Ammon's horn (tissue), 1 donor: ENCODE measurements around the gene MTG1.

Source experiments
- DNase-seq: peaks from one replicate; pipeline ENCODE4 v3.0.0-alpha.2; 2016; ENCODE audit warnings: low spot score

Gene MTG1

DNA sequence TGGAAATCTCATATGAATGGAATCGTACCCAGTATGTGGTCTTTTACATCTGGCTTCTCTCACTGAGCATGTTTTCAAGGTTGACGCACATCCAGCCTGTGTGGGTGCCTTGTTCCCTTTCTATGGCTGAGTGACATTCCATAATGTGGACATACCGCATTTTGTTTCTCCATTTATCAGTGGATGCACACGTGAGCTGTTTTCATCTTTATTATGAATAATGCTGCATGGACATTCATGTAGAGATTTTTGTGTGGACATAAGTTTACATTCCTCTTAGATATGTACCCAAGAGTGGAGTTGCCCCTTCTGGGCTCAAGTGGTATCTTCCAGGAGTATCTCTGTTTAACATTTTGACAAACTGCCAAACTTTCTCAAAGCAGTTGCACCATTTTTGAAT lies 58.5 kb downstream of the MTG1 start:
- no peak for DNase-seq

DNA sequence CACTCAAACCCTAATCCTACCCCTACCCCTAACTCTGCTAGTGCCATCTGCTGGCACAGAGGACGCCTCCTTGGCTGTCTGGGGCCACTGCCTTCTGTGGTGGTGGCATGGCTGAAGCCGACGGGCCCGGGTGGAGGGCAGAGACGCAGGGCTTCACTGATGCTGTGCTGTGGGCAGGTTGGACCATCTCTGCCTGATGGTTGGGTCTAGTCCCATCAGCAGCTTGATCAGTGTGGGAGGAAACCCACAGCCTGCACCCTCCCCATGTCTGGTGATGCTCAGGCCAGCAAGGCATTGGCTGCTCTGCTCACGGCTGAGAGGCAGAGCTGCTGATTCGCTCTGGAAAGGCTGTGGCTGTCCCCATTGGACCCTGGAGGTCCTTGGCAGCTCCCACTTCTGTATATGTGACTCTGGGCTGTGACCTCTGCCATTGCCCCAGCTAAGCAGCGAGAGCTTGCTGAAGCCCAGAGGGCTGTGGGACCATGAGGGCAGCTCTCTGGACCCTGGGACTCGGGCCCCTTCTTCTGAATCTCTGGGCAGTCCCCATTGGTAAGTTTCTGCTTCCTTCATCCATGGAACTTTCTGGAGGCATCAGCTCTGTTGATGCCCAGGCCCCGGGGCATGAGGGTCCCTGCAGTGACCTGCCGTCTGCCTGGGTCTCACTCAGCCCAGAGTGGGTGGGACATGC lies 59.7 kb downstream of the MTG1 start, which contains the start of gene SCART1:
Gene SCART1 (plus strand): TSS at position 430 of the 688 bp plus-strand sequence. CDS start 53 bp downstream, at position 483.
- DNase-seq = peak; percentile 61

DNA sequence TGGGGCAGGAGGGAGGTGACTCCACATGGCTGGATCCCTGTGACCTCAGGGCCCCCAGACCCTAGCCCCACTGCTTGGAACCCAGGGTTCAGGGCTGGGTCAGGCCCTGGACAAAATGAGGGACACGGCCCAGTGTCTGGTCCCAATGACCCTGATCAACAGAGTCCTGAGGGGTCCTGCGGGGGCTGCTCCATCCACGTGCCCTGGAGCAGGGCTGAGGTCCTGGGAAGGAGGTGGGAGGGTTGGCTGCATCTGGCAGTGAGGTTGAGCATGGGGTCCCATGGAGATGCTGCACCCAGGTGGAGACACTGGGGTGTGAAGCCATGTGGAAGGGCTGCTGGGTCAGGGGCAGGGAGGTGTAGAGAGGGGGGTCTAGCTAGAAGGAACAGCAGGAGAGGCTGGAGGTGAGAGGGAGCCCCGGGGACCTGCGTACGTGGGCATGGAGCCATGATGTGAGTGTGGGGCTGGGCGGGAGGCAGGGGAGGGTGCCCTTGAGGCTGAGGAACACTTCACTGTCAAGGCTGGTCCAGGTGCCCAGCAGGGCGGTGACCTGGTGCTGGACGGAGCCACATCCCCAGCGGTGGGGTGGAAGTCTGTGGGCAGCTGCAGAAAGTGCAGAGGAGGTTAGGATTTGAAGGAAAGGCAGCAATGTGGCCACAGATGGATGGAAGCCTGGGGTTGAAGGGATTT lies 60.4 kb downstream of the MTG1 start:
- DNase-seq = no peak

DNA sequence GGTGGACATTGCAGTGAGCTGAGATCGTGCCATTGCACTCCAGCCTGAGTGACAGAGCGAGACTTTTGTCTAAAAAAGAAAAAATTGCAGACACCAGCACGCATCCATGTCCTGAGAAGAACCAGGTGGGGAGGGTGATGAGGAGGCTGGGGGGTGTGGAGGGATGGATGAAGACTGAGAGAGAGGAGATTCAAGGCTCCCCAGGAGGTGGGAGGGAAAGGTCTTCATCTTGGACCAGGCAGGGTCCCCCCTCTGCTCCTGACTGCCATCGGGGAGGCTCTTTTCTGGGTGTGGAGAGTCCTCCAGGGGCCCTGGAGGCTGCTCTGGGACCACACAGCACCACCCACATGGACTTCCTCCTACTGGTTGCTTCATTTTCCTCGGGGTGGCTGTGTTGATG lies 61.2 kb downstream of the MTG1 start:
- no peak for DNase-seq

DNA sequence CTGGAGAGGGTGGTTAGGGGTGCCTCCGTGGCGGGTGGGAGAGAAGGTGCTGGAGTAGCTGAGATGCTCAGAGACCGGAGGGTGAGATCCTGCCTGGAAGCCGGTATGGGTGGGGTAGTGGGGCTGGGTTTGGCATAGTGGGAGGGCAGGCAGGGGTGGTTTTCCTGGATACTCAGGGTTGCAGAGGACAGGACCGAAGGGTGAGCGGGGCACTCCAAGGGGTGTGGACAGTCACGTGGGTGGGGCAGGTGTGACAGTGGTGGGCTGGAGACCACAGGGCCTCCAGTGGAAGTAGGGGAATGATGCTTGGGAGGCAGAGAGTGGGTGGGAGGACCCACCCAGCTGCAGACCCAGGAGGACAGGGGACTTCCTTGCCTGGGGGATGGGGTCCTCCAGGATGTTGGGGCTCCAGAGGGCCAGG lies 61.7 kb downstream of the MTG1 start:
- DNase-seq = no peak

DNA sequence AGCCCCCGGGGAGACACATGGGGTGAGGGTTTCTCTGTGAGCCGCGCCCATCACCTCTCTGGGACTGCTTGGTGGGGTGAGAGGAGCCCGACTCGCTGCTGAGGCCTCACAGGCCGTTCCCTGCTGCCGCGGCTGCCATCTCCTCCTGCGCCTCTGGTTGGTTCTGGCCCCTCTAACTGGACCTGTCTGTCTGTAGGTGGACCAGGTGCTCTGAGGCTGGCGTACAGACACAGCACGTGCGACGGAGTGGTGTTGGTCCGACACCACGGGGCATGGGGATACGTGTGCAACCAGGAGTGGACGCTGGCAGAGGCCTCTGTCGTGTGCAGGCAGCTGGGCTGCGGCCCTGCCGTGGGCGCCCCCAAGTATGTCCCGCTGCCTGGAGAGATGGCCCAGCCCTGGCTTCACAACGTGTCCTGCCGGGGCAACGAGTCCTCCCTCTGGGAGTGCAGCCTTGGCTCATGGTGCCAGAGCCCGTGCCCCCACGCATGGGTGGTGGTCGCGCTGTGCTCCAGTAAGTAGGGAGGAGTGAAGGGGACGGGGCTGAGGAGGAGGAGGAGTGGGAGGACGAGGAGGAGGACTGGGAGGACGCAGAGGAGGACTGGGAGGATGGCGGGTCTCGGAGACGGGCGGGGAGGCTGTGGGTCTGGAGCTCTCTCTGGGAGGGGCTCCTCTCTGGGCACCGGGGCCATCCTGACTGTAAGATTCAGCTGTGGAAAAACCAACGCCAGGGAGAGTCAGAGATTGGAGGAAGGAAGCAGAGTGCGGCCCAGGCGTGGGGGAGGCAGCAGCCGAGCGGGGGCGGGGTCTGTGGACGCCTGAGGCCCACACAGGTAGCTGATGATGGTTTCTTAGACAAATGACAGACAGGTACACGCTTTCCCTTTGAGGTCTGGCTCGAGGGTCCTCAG lies 62.3 kb downstream of the MTG1 start:
- DNase-seq = no peak

DNA sequence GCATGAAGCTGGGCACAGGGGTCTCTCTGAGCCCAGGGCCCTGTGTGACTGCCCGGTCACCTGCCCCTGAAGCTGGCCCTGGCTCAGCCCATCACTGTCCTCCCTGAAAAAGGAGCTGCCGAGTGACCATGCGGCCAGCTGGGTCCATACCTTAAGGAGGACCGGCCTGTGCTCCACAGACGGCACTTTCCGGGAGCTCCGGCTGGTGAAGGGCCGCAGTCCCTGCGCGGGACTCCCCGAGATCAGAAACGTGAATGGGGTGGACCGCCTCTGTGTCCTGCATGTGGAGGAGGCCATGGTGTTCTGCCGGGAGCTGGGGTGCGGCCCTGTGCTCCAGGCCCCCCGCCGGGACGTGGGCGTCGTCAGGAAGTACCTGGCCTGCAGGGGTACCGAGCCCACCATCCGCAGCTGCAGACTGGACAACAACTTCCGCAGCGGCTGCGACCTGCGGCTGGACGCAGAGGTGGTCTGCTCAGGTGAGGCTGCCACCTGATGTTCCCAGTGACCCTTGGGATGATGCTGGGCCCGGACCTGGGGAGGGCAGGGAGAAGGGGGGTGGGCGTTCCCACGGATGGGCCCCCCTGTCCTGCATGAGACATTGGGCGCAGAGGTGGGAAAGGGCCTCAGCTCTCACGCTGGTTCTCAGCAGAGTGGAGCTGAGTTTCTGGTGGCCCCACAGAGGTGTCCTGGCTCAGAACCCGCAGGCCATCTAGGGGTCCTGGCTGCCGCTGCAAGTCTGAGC lies 63.3 kb downstream of the MTG1 start:
- DNase-seq = no peak

DNA sequence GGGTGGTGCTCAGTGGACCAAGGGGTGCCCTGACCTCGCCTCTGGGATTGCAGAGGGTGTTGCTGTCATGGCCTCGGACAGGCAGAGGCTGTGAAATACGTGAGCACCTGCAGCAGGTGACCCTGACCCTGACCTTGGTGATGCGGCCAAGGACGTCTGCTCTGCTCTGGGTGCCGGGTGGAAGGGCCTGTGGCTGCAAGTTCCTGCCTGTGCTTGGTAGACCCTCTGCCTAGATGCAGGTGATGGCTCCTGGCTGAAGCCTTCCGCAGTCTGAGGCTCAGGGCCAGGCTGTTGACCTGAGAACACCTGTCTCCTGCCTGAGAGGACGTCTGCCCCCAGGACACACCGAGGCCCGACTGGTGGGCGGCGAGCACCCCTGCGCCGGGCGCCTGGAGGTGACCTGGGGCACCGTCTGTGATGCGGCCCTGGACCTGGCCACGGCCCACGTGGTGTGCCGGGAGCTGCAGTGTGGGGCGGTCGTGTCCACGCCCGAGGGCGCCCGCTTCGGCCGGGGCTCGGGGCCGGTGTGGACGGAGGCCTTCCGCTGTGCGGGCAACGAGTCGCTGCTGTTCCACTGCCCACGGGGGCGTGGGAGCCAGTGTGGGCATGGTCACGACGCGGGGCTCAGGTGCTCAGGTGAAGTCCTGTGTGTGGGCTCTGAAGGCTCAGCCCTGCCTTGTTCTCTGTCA lies 64.2 kb downstream of the MTG1 start:
- no peak for DNase-seq

DNA sequence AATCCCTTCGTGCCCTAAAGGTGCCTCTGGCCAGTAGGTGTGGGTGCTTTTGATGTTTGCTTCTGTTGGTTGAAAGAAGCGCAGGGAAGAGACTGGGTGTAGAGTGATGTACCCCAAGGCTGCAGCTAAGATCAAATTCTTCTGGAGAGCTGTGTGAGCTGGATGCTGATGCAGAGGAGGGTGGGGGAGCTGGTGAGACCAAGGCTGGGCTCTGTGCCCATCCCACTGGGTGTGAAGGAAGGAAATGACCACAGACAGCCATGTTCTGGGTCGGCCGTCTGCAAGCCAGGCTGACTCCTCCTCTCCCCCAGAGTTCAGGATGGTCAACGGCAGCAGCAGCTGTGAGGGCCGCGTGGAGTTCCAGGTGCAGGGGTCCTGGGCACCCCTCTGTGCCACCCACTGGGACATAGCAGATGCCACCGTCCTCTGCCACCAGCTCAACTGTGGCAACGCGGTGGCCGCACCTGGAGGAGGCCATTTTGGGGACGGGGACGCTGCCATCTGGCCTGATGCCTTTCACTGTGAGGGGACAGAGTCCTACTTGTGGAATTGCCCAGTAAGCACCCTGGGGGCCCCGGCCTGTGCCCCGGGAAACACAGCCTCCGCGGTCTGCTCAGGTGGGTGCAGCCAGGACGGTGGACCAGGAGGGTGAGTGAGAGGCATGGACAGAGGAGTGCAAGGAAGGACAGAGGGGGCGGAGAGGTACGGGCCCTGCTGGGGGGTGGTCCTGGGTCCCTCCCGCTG lies 64.9 kb downstream of the MTG1 start:
- DNase-seq = no peak

DNA sequence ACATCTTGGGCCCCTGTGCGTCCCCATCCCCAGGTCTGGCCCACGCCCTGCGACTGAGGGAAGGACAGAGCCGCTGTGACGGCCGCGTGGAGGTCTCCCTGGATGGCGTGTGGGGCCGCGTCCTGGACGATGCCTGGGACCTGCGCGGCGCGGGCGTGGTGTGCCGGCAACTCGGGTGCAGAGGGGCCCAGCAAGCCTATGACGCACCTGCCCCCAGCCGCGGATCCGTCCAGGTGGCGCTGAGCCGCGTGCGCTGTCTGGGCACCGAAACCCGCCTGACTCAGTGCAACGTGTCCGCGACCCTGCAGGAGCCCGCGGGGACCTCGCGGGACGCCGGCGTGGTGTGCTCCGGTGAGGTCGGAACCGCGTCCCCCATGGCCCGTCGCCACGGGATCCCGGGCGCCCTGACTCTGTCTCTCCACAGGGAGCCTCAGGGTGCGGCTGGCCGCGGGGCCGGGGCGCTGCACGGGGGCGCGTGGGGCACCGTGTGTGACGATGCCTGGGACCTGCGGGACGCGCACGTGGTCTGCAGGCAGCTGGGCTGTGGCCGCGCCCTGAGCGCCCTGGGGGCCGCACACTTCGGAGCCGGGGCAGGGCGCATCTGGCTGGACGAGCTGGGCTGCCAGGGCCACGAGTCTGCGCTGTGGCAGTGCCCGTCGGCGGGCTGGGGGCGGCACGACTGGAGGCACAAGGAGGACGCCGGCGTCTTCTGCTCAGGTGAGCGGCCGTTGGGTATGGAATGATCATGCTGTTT lies 65.7 kb downstream of the MTG1 start:
- DNase-seq = no peak

DNA sequence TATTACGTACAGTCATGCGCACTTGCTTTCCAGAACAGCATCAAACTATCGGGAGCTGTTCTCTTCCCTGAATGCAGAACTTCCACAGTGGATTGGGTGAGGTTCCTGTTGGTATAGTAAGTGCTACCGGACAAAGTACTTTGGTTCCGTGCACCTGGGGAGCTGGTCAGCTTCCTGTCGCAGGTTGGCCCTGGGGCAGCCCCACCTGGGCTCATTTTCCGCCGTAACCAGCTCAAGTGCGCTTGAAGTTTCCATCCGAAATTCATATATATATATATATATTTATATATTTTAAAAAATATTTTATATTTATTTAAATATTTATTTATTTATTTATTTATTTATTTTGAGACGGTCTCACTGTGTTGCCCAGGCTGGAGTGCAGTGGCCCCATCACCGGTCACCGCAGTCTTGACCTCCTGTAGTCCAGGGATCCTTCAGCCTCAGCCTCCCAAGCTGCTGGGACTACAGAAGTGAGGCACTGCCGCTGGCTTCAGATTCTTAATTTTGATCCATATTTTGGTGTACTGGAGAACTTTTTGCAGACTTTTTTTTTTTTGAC lies 66.3 kb downstream of the MTG1 start:
- no peak for DNase-seq

DNA sequence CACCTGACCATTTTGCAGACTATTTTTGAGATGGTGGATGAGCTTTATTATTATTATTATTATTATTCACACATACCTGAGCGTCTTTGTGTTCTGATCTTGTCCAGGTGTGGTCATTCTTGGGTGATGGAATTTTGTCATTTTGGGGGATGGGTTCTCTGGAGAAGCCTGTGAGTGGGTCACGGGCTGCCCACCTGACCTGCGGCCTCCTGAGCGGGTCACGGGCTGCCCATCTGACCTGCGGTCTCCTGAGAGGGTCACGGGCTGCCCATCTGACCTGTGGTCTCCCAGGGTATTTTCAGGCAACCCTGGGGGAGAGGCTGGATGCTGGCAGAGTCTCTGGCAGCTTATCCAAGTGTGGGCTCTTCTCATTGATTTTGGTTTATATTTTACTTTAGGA lies 67.1 kb downstream of the MTG1 start:
- no peak for DNase-seq

DNA sequence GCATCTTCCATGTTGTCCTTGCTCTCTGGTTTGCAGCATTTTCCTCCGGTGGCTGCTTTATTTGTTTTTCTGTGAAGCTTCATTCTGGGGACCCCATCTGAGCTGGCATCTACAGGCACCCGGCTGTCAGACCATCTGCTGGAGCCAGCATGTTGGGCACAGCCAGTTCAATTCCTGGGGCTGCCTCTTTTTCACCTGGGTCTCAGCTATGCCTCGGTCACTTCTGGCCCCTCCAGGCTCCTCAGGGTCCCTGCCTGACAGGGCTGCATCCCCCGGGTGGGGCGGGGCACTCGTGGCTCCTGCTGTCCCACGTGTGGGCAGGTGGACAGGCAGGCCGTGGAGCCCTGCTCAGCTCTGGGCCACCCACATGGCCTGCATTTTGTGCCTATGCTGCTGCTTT lies 67.9 kb downstream of the MTG1 start:
- DNase-seq = no peak

DNA sequence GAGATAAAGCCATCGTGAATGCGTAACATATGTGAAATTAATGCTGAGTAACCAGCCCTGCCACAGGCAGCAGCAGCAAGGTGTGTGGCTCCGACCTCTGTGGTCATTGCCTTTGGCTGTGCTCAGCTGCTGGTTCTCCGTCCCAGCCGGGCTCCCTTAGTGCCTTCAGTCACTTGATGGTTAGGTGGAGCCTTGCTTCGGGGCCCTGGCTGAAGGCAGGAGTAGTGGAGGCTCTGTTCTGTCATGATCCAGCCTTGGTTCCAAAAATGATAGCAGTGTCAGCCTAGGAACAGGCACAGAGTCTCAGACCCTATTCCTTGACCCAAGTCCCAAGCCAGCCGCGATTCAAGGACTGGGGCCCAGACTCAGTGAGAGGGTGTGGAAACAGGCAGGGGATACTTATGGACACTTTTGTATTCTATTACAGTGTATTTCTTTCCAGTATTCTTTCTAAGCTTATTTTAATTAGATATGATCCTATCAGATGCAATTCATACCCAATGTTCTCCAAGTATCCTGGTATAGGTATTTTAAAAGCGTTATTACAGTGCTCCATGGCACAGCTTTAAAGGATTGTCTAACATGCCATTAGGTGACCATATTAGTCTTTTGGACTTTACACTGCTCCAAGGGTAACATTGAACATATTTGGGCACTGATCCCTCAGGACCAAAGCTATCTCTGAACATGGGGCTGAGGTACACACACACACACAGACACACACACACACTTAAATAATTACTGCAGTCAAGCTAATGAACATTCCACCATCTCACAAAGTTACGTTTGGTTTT lies 68.8 kb downstream of the MTG1 start:
- DNase-seq = no peak

DNA sequence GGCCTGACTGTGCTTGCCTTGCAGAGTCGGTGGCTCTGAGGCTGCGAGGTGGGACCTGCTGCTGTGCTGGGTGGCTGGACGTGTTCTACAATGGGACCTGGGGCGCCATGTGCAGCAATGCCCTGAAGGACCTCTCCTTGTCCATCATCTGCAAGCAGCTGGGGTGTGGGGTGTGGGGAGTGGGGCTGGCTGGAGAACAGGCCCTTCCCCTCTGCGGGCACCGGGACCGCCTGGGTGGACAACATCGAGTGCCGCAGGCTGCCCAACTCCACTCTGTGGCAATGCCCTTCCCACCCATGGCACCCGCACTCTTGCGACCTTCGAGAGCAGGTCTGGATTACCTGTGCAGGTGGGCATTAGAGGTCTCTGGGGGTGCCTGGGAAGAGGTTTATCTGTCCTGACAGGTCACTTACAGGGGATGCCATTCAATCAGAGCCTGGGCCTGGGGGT lies 70.7 kb downstream of the MTG1 start:
- DNase-seq = no peak

DNA sequence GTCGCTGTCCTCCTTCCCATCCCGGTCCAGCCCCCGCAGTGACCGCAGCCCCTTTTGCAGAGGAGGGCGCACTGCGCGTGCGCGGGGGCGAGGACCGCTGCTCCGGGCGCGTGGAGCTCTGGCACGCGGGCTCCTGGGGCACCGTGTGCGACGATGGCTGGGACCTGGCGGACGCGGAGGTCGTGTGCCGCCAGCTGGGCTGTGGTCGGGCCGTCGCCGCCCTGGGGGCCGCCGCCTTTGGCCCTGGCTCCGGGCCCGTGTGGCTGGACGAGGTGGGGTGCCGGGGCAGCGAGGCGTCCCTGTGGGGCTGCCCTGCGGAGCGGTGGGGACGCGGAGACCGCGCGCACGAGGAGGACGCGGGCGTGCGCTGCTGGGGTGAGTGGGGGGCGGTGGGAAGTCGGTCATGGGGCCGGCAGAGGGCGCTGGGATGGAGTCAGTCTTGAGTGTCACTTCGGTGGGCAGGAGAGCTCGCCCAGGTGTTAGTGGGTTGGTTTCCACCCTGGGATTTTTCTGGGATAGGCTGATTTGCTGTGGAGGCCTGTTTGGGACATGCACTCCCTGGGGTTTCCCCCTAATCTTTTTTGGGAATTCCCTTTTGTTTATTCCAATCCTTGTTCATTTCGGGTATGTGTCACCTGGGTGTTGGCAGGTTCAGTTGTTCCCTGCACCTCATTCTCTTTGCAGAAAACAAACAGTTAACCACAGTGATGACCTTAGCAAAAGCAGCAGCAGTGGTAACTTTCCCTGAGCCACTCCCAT lies 71.4 kb downstream of the MTG1 start:
- no peak for DNase-seq

DNA sequence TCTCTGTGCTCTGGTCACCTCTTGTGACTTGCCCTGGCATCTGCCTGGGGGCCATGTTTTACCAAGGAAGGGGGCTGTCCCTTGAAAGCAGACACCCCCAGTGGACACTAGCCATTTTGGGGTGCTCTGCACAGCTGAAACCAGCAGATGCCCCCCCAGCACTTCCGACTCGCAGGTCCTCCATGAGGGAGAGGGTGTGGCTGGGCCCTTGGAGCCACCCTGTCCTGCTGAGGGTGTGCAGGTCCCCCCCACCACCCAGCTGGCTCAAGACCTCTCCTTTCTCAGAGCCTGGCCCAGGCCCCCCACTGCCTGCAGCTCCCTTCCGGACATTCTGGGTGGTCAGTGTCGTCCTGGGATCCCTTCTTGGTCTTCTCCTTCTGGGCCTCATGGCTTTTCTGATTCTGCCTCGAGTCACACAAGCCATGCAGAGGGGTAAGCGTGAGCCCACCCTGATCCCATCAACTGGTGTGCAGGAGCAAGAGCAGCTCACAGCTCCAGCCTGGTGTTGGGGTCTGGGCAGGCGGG lies 72.1 kb downstream of the MTG1 start:
- DNase-seq = no peak
